SK-N-SH (cell line): ENCODE results near the gene ZC3H7A. TPM values are rescaled to one million over a fixed set of nuclear protein-coding genes. Genes with fewer than 3 reads are reported as not detected.

Experiments used
- CTCF ChIA-PET: fragments of 300-600, 350-600 bp; formaldehyde crosslinking; extraction: SDS; loops from one replicate; lab custom pipeline; 2021; lab: Yijun Ruan, JAX
- POLR2A ChIA-PET: fragments of 350-600 bp; sonication (Branson Sonifier 250); formaldehyde crosslinking; extraction: SDS; loops from one replicate; lab custom pipeline; 2020; ENCODE audit warnings: antibody characterized with exemption, inconsistent platforms; lab: Yijun Ruan, JAX
- DNase-seq: peaks from one replicate; pipeline ENCODE4 v3.0.0; 2012
- H2AFZ ChIP-seq: fragments of 200-600 bp; sonication (generic); 2 replicates; pipeline ENCODE4 v1.8.1; 2016; ENCODE audit warnings: antibody characterized with exemption, mild to moderate bottlenecking, low read depth
- H3F3A ChIP-seq: fragments of 200-600 bp; sonication (generic); replicated peaks from 2 replicates; pipeline ENCODE3; 2016; ENCODE audit warnings: antibody characterized with exemption, mild to moderate bottlenecking; ENCODE audit not compliant: insufficient read depth
- H3K27ac ChIP-seq, 2 experiments: fragments of 200-500 bp in 1 of 2; fragments of 200-600 bp in 1 of 2; sonication (Bioruptor generic) in 1 of 2; sonication (generic), shearing (Covaris generic) in 1 of 2; 2 replicates each; pipeline versions ENCODE4 v1.5.1 to v1.6.1; 2014 to 2016; ENCODE audit warnings: low read depth in 2 of 2, inconsistent platforms in 1 of 2, low read length in 1 of 2, mild to moderate bottlenecking in 1 of 2, mixed read lengths in 1 of 2
- H3K27me3 ChIP-seq: fragments of 200-600 bp; sonication (generic), shearing (Covaris generic); 2 replicates; pipeline ENCODE4 v1.6.1; 2016; ENCODE audit warnings: mixed run types; ENCODE audit not compliant: insufficient read depth
- H3K36me3 ChIP-seq, 2 experiments: fragments of 200-500 bp in 1 of 2; fragments of 200-600 bp in 1 of 2; sonication (Bioruptor generic) in 1 of 2; sonication (generic) in 1 of 2; replicated peaks in 1 of 2; 2 replicates each; pipeline versions ENCODE3 to v1.5.1; 2014 to 2016; ENCODE audit warnings: low read length in 1 of 2, mild to moderate bottlenecking in 1 of 2; ENCODE audit not compliant: insufficient read depth in 2 of 2, control insufficient read depth in 1 of 2
- H3K4me1 ChIP-seq, 2 experiments: fragments of 200-500 bp in 1 of 2; fragments of 200-600 bp in 1 of 2; sonication (Bioruptor generic) in 1 of 2; sonication (generic), shearing (Covaris generic) in 1 of 2; 2 replicates each; pipeline versions ENCODE4 v1.5.1 to v1.6.1; 2014 to 2016; ENCODE audit warnings: low read depth in 1 of 2, low read length in 1 of 2, mixed run types in 1 of 2; ENCODE audit not compliant: insufficient read depth in 2 of 2, control insufficient read depth in 1 of 2
- H3K4me2 ChIP-seq: fragments of 200-600 bp; sonication (generic), shearing (Covaris generic); 2 replicates; pipeline ENCODE4 v1.6.1; 2017; ENCODE audit warnings: mixed run types
- H3K4me3 ChIP-seq, 2 experiments: fragments of 200-500 bp in 1 of 2; fragments of 200-600 bp in 1 of 2; sonication (Bioruptor generic) in 1 of 2; sonication (generic), shearing (Covaris generic) in 1 of 2; 2 replicates each; pipeline versions ENCODE4 v1.5.1 to v1.8.1; 2014 to 2016; ENCODE audit warnings: low read depth in 2 of 2, inconsistent platforms in 1 of 2, low read length in 1 of 2, mild to moderate bottlenecking in 1 of 2, mixed read lengths in 1 of 2, moderate library complexity in 1 of 2
- H3K79me2 ChIP-seq: fragments of 200-600 bp; sonication (generic); 2 replicates; pipeline ENCODE4 v1.8.1; 2017; ENCODE audit warnings: mild to moderate bottlenecking; ENCODE audit not compliant: insufficient read depth
- H3K9ac ChIP-seq: fragments of 200-600 bp; sonication (generic); 2 replicates; pipeline ENCODE4 v1.6.1; 2017; ENCODE audit warnings: mixed run types
- H3K9me2 ChIP-seq: fragments of 200-600 bp; sonication (generic); 2 replicates; pipeline ENCODE4 v1.6.1; 2017; ENCODE audit warnings: mixed run types
- H3K9me3 ChIP-seq: fragments of 200-600 bp; sonication (generic); 2 replicates; pipeline ENCODE4 v1.6.1; 2017; ENCODE audit warnings: mixed run types, mild to moderate bottlenecking, moderate library complexity
- H4K20me1 ChIP-seq: fragments of 200-600 bp; sonication (generic); 2 replicates; pipeline ENCODE4 v1.6.1; 2017; ENCODE audit warnings: mild to moderate bottlenecking, mixed run types; ENCODE audit not compliant: insufficient read depth
- CHD2 ChIP-seq: fragments of 150-350 bp; IDR thresholded peaks from 2 replicates; pipeline ENCODE4 v1.6.1; 2018; ENCODE audit warnings: low read length; ENCODE audit not compliant: partially characterized antibody
- EP300 ChIP-seq, 2 experiments: IDR thresholded peaks; 2 replicates each; pipeline versions ENCODE4 v1.4.0 to v1.6.1; 2012; ENCODE audit warnings: borderline replicate concordance in 1 of 2, low read depth in 1 of 2, low read length in 1 of 2
- EZH2phosphoT487 ChIP-seq: fragments of 200-600 bp; sonication (generic); IDR thresholded peaks from 2 replicates; pipeline ENCODE4 v1.6.1; 2017; ENCODE audit warnings: low read depth, mixed run types, mild to moderate bottlenecking, antibody characterized with exemption, moderate library complexity, borderline replicate concordance
- FOXJ3 ChIP-seq: sonication (generic); formaldehyde crosslinking; IDR thresholded peaks from 2 replicates; pipeline ENCODE4 v1.5.1; 2020; ENCODE audit warnings: mild to moderate bottlenecking, missing genetic modification reagents
- GABPA ChIP-seq: IDR thresholded peaks from 2 replicates; pipeline ENCODE4 v1.4.0; 2012; ENCODE audit warnings: low read depth, mild to moderate bottlenecking
- JUND ChIP-seq: IDR thresholded peaks from 2 replicates; pipeline ENCODE4 v1.4.0; 2012
- MEF2A ChIP-seq: IDR thresholded peaks from 2 replicates; pipeline ENCODE4 v1.4.0; 2012; ENCODE audit warnings: low read depth, borderline replicate concordance
- MXI1 ChIP-seq: IDR thresholded peaks from 2 replicates; pipeline ENCODE4 v1.6.1; 2012; ENCODE audit warnings: mild to moderate bottlenecking, low read depth, low read length, improper control_type of control experiment
- NRF1 ChIP-seq: IDR thresholded peaks from 2 replicates; pipeline ENCODE4 v1.6.1; 2012; ENCODE audit warnings: low read depth, mild to moderate bottlenecking, low read length
- RAD21 ChIP-seq: IDR thresholded peaks from 2 replicates; pipeline ENCODE4 v1.6.1; 2012; ENCODE audit warnings: mild to moderate bottlenecking, low read length
- RXRA ChIP-seq: IDR thresholded peaks from 2 replicates; pipeline ENCODE4 v1.4.0; 2012; ENCODE audit warnings: low read depth, mild to moderate bottlenecking, borderline replicate concordance
- SIN3A ChIP-seq: IDR thresholded peaks from 2 replicates; pipeline ENCODE4 v1.6.1; 2012; ENCODE audit warnings: low read depth, mild to moderate bottlenecking, low read length, moderate library complexity, borderline replicate concordance
- SMC3 ChIP-seq: IDR thresholded peaks from 2 replicates; pipeline ENCODE4 v1.6.1; 2012; ENCODE audit warnings: low read depth, low read length, improper control_type of control experiment
- TAF1 ChIP-seq: IDR thresholded peaks from 2 replicates; pipeline ENCODE4 v1.6.1; 2012; ENCODE audit warnings: low read depth, mild to moderate bottlenecking, low read length, moderate library complexity, borderline replicate concordance
- TCF12 ChIP-seq: IDR thresholded peaks from 2 replicates; pipeline ENCODE4 v1.4.0; 2012
- TEAD4 ChIP-seq: IDR thresholded peaks from 2 replicates; pipeline ENCODE4 v1.4.0; 2012; ENCODE audit warnings: mild to moderate bottlenecking, borderline replicate concordance; ENCODE audit not compliant: insufficient read depth
- YY1 ChIP-seq: IDR thresholded peaks from 2 replicates; pipeline ENCODE4 v1.4.0; 2012; ENCODE audit warnings: low read depth, mild to moderate bottlenecking
- WGBS: methylation state at CpG from one replicate; pipeline ENCODE4 v1.1.6; 2017; ENCODE audit warnings: low lambda C conversion rate; 5-methylcytosine and 5-hydroxymethylcytosine counted together
- polyA plus RNA-seq, 3 experiments: library from polyadenylated mRNA; depleted of rRNA; stranded (reverse); fragments of >200 nt; gene quantifications; 2 replicates each; pipeline ENCODE4 v1.2.3, GENCODE V29; 2012
- TF ChIP-seq, protein P1 (sequence below): IDR thresholded peaks from 2 replicates; pipeline ENCODE4 v1.4.0; 2012; ENCODE audit warnings: low read depth, borderline replicate concordance
- TF ChIP-seq, protein P2 (sequence below): IDR thresholded peaks from 2 replicates; pipeline ENCODE4 v1.4.0; 2012; ENCODE audit warnings: low read depth
- TF ChIP-seq, protein P3 (sequence below): fragments of 150-350 bp; IDR thresholded peaks from 2 replicates; pipeline ENCODE4 v1.6.1; 2017; ENCODE audit warnings: antibody characterized with exemption, low read length, low read depth, borderline replicate concordance
- TF ChIP-seq, protein P4 (sequence below): fragments of 150-350 bp; IDR thresholded peaks from 2 replicates; pipeline ENCODE4 v1.6.1; 2016; ENCODE audit warnings: mild to moderate bottlenecking, low read depth, low read length
- TF ChIP-seq, protein P5 (sequence below): fragments of 200-600 bp; sonication (generic); IDR thresholded peaks from 2 replicates; pipeline ENCODE4 v1.6.1; 2017; ENCODE audit warnings: antibody characterized with exemption, mild to moderate bottlenecking, moderate library complexity
- TF ChIP-seq, protein P6 (sequence below): IDR thresholded peaks from 2 replicates; pipeline ENCODE4; 2012

The ZC3H7A gene
- polyA plus RNA-seq, 1 of the 3 experiments (the other 2 are of a cell fraction) = 31.9 TPM

DNA sequence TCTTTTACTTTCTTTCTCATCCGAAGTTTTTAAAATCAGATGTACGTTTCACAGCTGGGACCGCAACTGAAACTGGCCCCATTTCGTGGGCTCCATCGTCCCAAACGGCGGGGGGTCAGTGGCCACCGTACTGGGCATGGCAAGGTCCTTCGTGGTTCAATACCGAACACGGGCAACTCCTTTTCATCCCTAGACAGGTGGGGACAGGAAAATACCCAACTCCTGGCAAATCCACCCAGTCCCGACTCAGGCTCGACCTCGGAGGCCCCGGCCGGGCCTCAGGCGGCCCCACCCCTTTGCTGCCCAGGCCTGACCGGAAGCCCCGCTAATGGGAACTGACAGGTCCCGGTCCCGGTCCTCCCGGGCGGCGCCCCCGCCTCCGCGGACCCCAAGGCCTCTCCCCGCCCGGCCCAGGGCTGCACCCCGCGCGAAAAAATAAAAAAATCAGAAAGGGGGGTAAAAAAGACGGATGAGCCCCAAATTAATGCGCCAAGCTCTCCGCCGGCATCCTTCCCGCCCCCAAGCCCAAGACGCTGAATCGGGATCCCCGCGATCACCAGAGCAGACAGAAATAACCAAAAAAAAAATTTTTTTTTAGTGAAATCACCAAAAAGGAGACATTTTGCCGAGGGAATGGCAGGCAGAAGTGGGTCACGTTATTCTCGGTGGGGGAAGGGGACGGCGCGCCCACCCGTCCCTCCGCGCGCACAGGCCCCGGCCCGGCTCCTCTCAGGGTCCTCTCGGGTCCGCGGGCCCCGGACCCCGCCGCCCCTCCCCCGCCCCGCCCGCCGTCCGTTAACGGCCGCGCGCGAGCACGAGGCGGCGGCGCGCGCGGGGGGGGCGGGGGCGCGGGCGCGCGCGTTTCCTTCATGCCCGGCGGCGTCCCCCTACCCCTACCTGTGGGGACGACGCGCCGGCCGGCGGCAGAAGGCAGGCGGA, 562 bp downstream of the ZC3H7A start:
- 2% methylated on average over 47 of the region's 93 CpGs for WGBS
- ChIA-PET POLR2A (interaction anchor here (0.6 to 1.9 kb wide), 6 partner anchors 10 to 210 kb away, joined by 3 to 16 read pairs (median 5); partner anchors contain the start of genes LITAF and TXNDC11), CTCF (interaction anchor here (0.7 to 3.5 kb wide), 18 partner anchors 10 to 400 kb away, joined by 3 to 29 read pairs (median 4); partner anchors contain the start of gene TXNDC11)
- peaks cover 25% of the 10 kb centered on the region for H4K20me1 ChIP-seq
- peak overlapping the region; percentile 98 for H3K9ac ChIP-seq
- TF ChIP-seq CHD2 (no peak), JUND (no peak), RXRA (no peak), GABPA (peak; percentile 57), EP300 (IDR thresholded peaks at IDR 0.05; ENCODE audit: borderline replicate concordance in 1 of 2, low read depth in 1 of 2, low read length in 1 of 2) (no peak), RAD21 (no peak), EZH2phosphoT487 (no peak), TEAD4 (no peak), TAF1 (no peak), SIN3A (no peak; the same call in 1 of the 2 replicates), MXI1 (peak; percentile 59; the same call in 1 of the 2 replicates), YY1 (no peak), FOXJ3 (CRISPR knock-in tag) (no peak), MEF2A (no peak), NRF1 (no peak), SMC3 (no peak), TCF12 (no peak)
- TF ChIP-seq, protein P1, sequence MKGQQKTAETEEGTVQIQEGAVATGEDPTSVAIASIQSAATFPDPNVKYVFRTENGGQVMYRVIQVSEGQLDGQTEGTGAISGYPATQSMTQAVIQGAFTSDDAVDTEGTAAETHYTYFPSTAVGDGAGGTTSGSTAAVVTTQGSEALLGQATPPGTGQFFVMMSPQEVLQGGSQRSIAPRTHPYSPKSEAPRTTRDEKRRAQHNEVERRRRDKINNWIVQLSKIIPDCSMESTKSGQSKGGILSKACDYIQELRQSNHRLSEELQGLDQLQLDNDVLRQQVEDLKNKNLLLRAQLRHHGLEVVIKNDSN = no peak
- TF ChIP-seq, protein P2, sequence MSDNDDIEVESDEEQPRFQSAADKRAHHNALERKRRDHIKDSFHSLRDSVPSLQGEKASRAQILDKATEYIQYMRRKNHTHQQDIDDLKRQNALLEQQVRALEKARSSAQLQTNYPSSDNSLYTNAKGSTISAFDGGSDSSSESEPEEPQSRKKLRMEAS = peak; percentile 51; the same call in 1 of the 2 replicates
- TF ChIP-seq, protein P3, sequence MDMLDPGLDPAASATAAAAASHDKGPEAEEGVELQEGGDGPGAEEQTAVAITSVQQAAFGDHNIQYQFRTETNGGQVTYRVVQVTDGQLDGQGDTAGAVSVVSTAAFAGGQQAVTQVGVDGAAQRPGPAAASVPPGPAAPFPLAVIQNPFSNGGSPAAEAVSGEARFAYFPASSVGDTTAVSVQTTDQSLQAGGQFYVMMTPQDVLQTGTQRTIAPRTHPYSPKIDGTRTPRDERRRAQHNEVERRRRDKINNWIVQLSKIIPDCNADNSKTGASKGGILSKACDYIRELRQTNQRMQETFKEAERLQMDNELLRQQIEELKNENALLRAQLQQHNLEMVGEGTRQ = no peak
- TF ChIP-seq, protein P4, sequence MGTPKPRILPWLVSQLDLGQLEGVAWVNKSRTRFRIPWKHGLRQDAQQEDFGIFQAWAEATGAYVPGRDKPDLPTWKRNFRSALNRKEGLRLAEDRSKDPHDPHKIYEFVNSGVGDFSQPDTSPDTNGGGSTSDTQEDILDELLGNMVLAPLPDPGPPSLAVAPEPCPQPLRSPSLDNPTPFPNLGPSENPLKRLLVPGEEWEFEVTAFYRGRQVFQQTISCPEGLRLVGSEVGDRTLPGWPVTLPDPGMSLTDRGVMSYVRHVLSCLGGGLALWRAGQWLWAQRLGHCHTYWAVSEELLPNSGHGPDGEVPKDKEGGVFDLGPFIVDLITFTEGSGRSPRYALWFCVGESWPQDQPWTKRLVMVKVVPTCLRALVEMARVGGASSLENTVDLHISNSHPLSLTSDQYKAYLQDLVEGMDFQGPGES = no peak
- TF ChIP-seq, protein P5, sequence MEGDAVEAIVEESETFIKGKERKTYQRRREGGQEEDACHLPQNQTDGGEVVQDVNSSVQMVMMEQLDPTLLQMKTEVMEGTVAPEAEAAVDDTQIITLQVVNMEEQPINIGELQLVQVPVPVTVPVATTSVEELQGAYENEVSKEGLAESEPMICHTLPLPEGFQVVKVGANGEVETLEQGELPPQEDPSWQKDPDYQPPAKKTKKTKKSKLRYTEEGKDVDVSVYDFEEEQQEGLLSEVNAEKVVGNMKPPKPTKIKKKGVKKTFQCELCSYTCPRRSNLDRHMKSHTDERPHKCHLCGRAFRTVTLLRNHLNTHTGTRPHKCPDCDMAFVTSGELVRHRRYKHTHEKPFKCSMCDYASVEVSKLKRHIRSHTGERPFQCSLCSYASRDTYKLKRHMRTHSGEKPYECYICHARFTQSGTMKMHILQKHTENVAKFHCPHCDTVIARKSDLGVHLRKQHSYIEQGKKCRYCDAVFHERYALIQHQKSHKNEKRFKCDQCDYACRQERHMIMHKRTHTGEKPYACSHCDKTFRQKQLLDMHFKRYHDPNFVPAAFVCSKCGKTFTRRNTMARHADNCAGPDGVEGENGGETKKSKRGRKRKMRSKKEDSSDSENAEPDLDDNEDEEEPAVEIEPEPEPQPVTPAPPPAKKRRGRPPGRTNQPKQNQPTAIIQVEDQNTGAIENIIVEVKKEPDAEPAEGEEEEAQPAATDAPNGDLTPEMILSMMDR = no peak
- TF ChIP-seq, protein P6, sequence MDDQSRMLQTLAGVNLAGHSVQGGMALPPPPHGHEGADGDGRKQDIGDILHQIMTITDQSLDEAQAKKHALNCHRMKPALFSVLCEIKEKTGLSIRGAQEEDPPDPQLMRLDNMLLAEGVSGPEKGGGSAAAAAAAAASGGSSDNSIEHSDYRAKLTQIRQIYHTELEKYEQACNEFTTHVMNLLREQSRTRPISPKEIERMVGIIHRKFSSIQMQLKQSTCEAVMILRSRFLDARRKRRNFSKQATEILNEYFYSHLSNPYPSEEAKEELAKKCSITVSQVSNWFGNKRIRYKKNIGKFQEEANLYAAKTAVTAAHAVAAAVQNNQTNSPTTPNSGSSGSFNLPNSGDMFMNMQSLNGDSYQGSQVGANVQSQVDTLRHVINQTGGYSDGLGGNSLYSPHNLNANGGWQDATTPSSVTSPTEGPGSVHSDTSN = peak; percentile 87
- TF ChIP-seq, all 33 proteins: peak for 4
- peaks cover 78% of the 10 kb centered on the region for H3K79me2 ChIP-seq
- H3K36me3 ChIP-seq = peaks cover 5 to 24% of the 10 kb centered on the region in 2 experiments
- H3K9me2 ChIP-seq = no peaks in the 10 kb centered on the region
- 0 out of 2 replicates have a peak overlapping the region, but pooled peaks have one; percentile 3 for H2AFZ ChIP-seq
- H3K9me3 ChIP-seq = no peaks in the 10 kb centered on the region
- H3K27me3 ChIP-seq = no peaks in the 10 kb centered on the region
- peaks cover 21% of the 10 kb centered on the region for H3F3A ChIP-seq
- H3K4me1 ChIP-seq = peaks cover 32 to 38% of the 10 kb centered on the region in 2 experiments
- H3K27ac ChIP-seq = peak overlapping the region; percentile 95
- H3K4me2 ChIP-seq = peak overlapping the region; percentile 78
- peak overlapping the region; percentile 77 to 96 for H3K4me3 ChIP-seq
- DNase-seq = peak; percentile 86
